PC-9 (cell line): ENCODE results near the gene LGSN.
"Not testable (repeated sequence)": the region's sequence is repeated elsewhere in the genome, so short reads cannot be mapped to it uniquely, and the experiment has no call there.

Experiments used
- EZH2 ChIP-seq: fragments of 200-600 bp; sonication (generic); IDR thresholded peaks from 2 replicates; pipeline ENCODE4 v1.8.0; 2017; ENCODE audit warnings: antibody characterized with exemption, low read depth
- TF ChIP-seq, protein P1 (sequence below): fragments of 200-600 bp; sonication (generic); conservative IDR thresholded peaks from 2 replicates; pipeline ENCODE4 v1.6.1; 2017; ENCODE audit warnings: mixed run types, antibody characterized with exemption, mild to moderate bottlenecking, moderate library complexity

DNA sequence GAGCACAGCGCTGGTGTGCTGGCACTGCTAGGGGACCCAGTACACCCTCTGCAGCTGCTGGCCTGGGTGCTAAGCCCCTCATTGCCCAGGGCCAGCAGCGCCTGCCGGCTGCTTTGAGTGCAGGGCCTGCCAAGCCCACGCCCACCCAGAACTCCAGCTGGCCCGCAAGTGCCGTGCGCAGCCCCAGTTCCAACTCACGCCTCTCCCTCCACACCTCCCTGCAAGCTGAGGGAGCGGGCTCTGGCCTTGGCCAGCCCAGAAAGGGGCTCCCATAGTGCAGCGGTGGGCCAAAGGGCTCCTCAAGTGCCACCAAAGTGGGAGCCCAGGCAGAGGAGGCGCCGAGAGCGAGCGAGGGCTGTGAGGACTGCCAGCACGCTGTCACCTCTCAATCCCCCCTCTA, 6.8 kb upstream of the LGSN start:
- TF ChIP-seq, protein P1, sequence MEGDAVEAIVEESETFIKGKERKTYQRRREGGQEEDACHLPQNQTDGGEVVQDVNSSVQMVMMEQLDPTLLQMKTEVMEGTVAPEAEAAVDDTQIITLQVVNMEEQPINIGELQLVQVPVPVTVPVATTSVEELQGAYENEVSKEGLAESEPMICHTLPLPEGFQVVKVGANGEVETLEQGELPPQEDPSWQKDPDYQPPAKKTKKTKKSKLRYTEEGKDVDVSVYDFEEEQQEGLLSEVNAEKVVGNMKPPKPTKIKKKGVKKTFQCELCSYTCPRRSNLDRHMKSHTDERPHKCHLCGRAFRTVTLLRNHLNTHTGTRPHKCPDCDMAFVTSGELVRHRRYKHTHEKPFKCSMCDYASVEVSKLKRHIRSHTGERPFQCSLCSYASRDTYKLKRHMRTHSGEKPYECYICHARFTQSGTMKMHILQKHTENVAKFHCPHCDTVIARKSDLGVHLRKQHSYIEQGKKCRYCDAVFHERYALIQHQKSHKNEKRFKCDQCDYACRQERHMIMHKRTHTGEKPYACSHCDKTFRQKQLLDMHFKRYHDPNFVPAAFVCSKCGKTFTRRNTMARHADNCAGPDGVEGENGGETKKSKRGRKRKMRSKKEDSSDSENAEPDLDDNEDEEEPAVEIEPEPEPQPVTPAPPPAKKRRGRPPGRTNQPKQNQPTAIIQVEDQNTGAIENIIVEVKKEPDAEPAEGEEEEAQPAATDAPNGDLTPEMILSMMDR: not testable (repeated sequence)
- not testable (repeated sequence) for TF ChIP-seq EZH2
